Esophagus squamous epithelium (tissue), 5 donors: ENCODE data around the gene JARID2. TPM values are rescaled to one million over a fixed set of nuclear protein-coding genes. Genes with fewer than 3 reads are reported as not detected.

Experiments
- DNase-seq: peaks from one replicate; lab custom pipeline; 2025; lab: John Stamatoyannopoulos, UW
- H3K27ac ChIP-seq, 4 donors: fragments of 200-600 bp; sonication (generic); one replicate each; pipeline ENCODE4 v1.5.1; 2016 to 2019; ENCODE audit warnings: mild to moderate bottlenecking in 1 of 4
- H3K27me3 ChIP-seq, 4 donors: fragments of 200-600 bp; sonication (generic); 1 replicate in 3 of 4; 2 replicates in 1 of 4; pipeline versions ENCODE4 v1.5.1 to v1.6.0; 2017 to 2021; ENCODE audit warnings: antibody characterized with exemption in 1 of 4
- H3K36me3 ChIP-seq, 3 donors: fragments of 200-600 bp; sonication (generic); one replicate each; pipeline ENCODE4 v1.5.1; 2016 to 2019
- H3K4me1 ChIP-seq, 3 donors: fragments of 200-600 bp; sonication (generic); one replicate each; pipeline ENCODE4 v1.5.1; 2017 to 2019
- H3K4me3 ChIP-seq, 4 donors: fragments of 200-600 bp; sonication (generic); 1 replicate in 3 of 4; 2 replicates in 1 of 4; pipeline ENCODE4 v1.5.1; 2016 to 2019; ENCODE audit warnings: mild to moderate bottlenecking in 2 of 4, moderate library complexity in 1 of 4
- H3K9me3 ChIP-seq, 3 donors: fragments of 200-600 bp; sonication (generic); one replicate each; pipeline ENCODE4 v1.5.1; 2016 to 2019
- CTCF ChIP-seq, 6 experiments: fragments of 450-650 bp in 4 of 6; fragments of 200-600 bp in 2 of 6; sonication (generic) in 2 of 6; IDR thresholded peaks; one replicate each; pipeline ENCODE4 v1.5.1; 2016 to 2019; ENCODE audit warnings: antibody characterized with exemption in 6 of 6, mild to moderate bottlenecking in 4 of 6, moderate library complexity in 4 of 6
- POLR2A ChIP-seq, 4 donors: fragments of 450-650 bp; IDR thresholded peaks; one replicate each; pipeline ENCODE4 v1.6.1; 2017; ENCODE audit warnings: antibody characterized with exemption in 4 of 4, mild to moderate bottlenecking in 4 of 4, moderate library complexity in 3 of 4
- WGBS, 2 donors: methylation state at CpG; one replicate each; pipeline ENCODE4 v1.1.5; 2018; 5-methylcytosine and 5-hydroxymethylcytosine counted together
- intact Hi-C: fragments of 100-400 bp; cut with DNase I; formaldehyde crosslinking; loops from one replicate; pipeline ENCODE4 v1.15.0; 2022
- total RNA-seq, 4 donors: library from RNA; depleted of rRNA; stranded (reverse); fragments of >200 nt; gene quantifications; one replicate each; pipeline ENCODE4 v1.1.0, GENCODE V29; 2016
- donor health status: DM: yes; HTN: yes; CAD: no.

The JARID2 gene
- total RNA-seq, 4 donors from 2014 or later = 13.3 to 19.6 (median 16.3) TPM

GRCh38 chr6:15453622-15454021 lies 207.8 kb downstream of the JARID2 start:
- TF ChIP-seq POLR2A (IDR thresholded peaks at IDR 0.05) (no peak), CTCF (IDR thresholded peaks at IDR 0.05) (no peak)
- H3K27me3 ChIP-seq = no peaks in the 10 kb centered on the region
- no peak overlapping the region for H3K4me3 ChIP-seq
- H3K27ac ChIP-seq = peak overlapping the region in 3 of 4 donors; percentile 53 to 67 (median 57)
- no peak for DNase-seq
- no peaks in the 10 kb centered on the region for H3K9me3 ChIP-seq
- H3K36me3 ChIP-seq = peaks cover 0 to 23% (median 3%) of the 10 kb centered on the region in 3 donors
- 80 to 92% methylated on average over 5 of the region's 5 CpGs for WGBS, 2 donors
- peaks cover 0 to 82% (median 16%) of the 10 kb centered on the region in 3 donors for H3K4me1 ChIP-seq
- intact Hi-C loops = no loop called here

GRCh38 chr6:15456422-15456821 lies 210.6 kb downstream of the JARID2 start:
- H3K36me3 ChIP-seq = peaks cover 0 to 23% (median 3%) of the 10 kb centered on the region in 3 donors
- intact Hi-C loops = no loop called here
- H3K27me3 ChIP-seq = no peaks in the 10 kb centered on the region
- 25 to 27% methylated on average over 2 of the region's 2 CpGs for WGBS, 2 donors
- TF ChIP-seq POLR2A (IDR thresholded peaks at IDR 0.05) = no peak
- TF ChIP-seq CTCF (IDR thresholded peaks at IDR 0.05) = no peak
- peaks cover 0 to 94% (median 13%) of the 10 kb centered on the region in 3 donors for H3K4me1 ChIP-seq
- peak overlapping the region in 1 of 4 donors; percentile 26 for H3K27ac ChIP-seq
- no peak for DNase-seq
- no peaks in the 10 kb centered on the region for H3K9me3 ChIP-seq
- H3K4me3 ChIP-seq = no peak overlapping the region

GRCh38 chr6:15457121-15457650 lies 211.3 kb downstream of the JARID2 start:
- WGBS, 2 donors = 69 to 82% methylated on average over 4 of the region's 4 CpGs
- no peak overlapping the region for H3K27ac ChIP-seq
- no peak for TF ChIP-seq CTCF (IDR thresholded peaks at IDR 0.05)
- no peak for TF ChIP-seq POLR2A (IDR thresholded peaks at IDR 0.05)
- H3K9me3 ChIP-seq = no peaks in the 10 kb centered on the region
- H3K36me3 ChIP-seq = peaks cover 0 to 19% (median 2%) of the 10 kb centered on the region in 3 donors
- no peak overlapping the region for H3K4me3 ChIP-seq
- H3K4me1 ChIP-seq = peaks cover 0 to 100% (median 14%) of the 10 kb centered on the region in 3 donors
- H3K27me3 ChIP-seq = no peaks in the 10 kb centered on the region
- DNase-seq = no peak
- intact Hi-C loops = no loop called here

DNA sequence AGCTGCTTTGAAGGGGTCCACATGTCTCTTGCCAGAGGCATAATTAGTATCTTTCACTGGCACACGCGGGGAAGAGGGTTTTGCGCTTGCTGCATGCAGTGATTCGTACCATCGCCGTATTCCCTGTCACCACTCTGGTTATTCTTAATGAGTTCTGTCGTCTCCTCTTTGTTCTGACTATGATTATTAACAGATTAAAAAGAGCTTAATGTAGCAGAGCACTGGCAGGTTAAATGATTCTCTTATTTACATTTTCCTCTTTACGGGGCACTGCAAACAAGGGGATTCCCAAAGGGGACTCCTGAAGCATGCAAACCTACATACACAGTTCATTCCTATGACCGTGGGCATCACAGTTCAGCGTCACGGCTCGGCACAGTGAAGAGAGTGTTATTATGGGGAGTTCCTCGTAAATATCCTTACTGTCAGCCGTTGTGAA lies 212.2 kb downstream of the JARID2 start:
- intact Hi-C loops = no loop called here
- no peaks in the 10 kb centered on the region for H3K27me3 ChIP-seq
- H3K27ac ChIP-seq = no peak overlapping the region
- no peak for DNase-seq
- no peaks in the 10 kb centered on the region for H3K9me3 ChIP-seq
- TF ChIP-seq POLR2A (IDR thresholded peaks at IDR 0.05) = no peak
- TF ChIP-seq CTCF (IDR thresholded peaks at IDR 0.05) = no peak
- 60 to 65% methylated on average over 14 of the region's 14 CpGs for WGBS, 2 donors
- H3K36me3 ChIP-seq = peaks cover 0 to 11% (median 0%) of the 10 kb centered on the region in 3 donors
- peak overlapping the region in 1 of 4 donors; percentile 27 for H3K4me3 ChIP-seq
- H3K4me1 ChIP-seq = peaks cover 0 to 100% (median 7%) of the 10 kb centered on the region in 3 donors

- intact Hi-C loops = no loop called here
- H3K4me3 ChIP-seq = no peak overlapping the region
- H3K27ac ChIP-seq = no peak overlapping the region
- TF ChIP-seq CTCF (IDR thresholded peaks at IDR 0.05) = no peak
- no peak for TF ChIP-seq POLR2A (IDR thresholded peaks at IDR 0.05)
- no peak for DNase-seq
- peaks cover 0 to 93% (median 10%) of the 10 kb centered on the region in 3 donors for H3K4me1 ChIP-seq
- H3K9me3 ChIP-seq = no peaks in the 10 kb centered on the region
- no peaks in the 10 kb centered on the region for H3K27me3 ChIP-seq
- H3K36me3 ChIP-seq = no peaks in the 10 kb centered on the region
- WGBS, 2 donors = 81 to 82% methylated on average over 3 to 4 of the region's 4 CpGs
Observed at GRCh38 chr6:15460110-15460727, 214.3 kb downstream of the JARID2 start.
